ENCODE results near the gene UMOD. TPM values are rescaled to one million over a fixed set of nuclear protein-coding genes. Genes with fewer than 3 reads are reported as not detected.

UMOD gene
- polyA plus RNA-seq, 1 donor (not counting 4 experiments of a cell fraction or from before 2014, with no cell fraction given), result not detected

DNA sequence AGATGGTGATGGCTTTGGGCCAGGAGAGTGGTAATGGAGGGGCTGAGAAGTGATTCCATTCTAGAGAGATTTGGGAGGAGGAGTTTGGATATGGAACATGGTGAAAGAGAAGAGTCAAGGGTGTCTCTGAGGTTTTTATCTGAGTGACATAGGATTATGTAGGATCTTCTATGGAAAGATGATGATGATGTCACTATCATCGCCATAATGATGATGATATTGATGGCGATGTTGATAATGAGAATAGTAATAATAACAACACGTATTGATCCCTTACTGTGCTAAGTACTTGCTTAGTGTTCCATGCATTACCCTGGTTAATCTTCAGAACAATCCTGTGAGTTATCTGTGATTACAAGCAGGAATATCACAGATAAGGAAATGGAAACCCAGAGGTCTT is 35.5 kb upstream of the UMOD start:
- TF ChIP-seq EZH2 (IDR thresholded peaks at IDR 0.05; ENCODE audit: low read length), result no peak
- TF ChIP-seq, protein P1, sequence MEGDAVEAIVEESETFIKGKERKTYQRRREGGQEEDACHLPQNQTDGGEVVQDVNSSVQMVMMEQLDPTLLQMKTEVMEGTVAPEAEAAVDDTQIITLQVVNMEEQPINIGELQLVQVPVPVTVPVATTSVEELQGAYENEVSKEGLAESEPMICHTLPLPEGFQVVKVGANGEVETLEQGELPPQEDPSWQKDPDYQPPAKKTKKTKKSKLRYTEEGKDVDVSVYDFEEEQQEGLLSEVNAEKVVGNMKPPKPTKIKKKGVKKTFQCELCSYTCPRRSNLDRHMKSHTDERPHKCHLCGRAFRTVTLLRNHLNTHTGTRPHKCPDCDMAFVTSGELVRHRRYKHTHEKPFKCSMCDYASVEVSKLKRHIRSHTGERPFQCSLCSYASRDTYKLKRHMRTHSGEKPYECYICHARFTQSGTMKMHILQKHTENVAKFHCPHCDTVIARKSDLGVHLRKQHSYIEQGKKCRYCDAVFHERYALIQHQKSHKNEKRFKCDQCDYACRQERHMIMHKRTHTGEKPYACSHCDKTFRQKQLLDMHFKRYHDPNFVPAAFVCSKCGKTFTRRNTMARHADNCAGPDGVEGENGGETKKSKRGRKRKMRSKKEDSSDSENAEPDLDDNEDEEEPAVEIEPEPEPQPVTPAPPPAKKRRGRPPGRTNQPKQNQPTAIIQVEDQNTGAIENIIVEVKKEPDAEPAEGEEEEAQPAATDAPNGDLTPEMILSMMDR (optimal IDR thresholded peaks at IDR 0.05 in 1 of 3, IDR thresholded peaks at IDR 0.05 in 1 of 3, conservative IDR thresholded peaks at IDR 0.05 in 1 of 3; ENCODE audit: extremely low read depth in 1 of 3, insufficient read depth in 2 of 3, low read length in 3 of 3), result no peak
- Histone ChIP-seq H3K79me2 (ENCODE audit: control insufficient read depth, insufficient read depth, low read length) (no peaks in the 10 kb centered on the region), H3K4me1 (ENCODE audit: control insufficient read depth, extremely low read depth, insufficient read depth, low read length) (no peaks in the 10 kb centered on the region), H2AFZ (ENCODE audit: control insufficient read depth, low read length) (no peak overlapping the region), H3K9me3 (ENCODE audit: control insufficient read depth, low read depth, low read length) (no peaks in the 10 kb centered on the region), H3K36me3 (ENCODE audit: control insufficient read depth in 2 of 2, extremely low read depth in 1 of 2, insufficient read depth in 2 of 2, low read length in 2 of 2) (no peaks in the 10 kb centered on the region), H3K27ac (ENCODE audit: control insufficient read depth, insufficient read depth, low read length) (no peak overlapping the region), H4K20me1 (ENCODE audit: control insufficient read depth, extremely low read depth, insufficient read depth, low read length) (no peaks in the 10 kb centered on the region), H3K9me1 (ENCODE audit: control insufficient read depth, extremely low read depth, insufficient read depth, low read length) (no peaks in the 10 kb centered on the region), H3K4me2 (ENCODE audit: control insufficient read depth, extremely low read depth, insufficient read depth, low read depth, low read length) (no peak overlapping the region), H3K4me3 (ENCODE audit: control insufficient read depth in 2 of 3, extremely low read depth in 1 of 3, insufficient read depth in 2 of 3, low read depth in 1 of 3, low read length in 3 of 3) (no peak overlapping the region), H3K9ac (ENCODE audit: control insufficient read depth, extremely low read depth, insufficient read depth, low read length) (no peak overlapping the region), H3K27me3 (ENCODE audit: control insufficient read depth, extremely low read depth, insufficient read depth, low read length) (no peaks in the 10 kb centered on the region)
- dilution Hi-C loops (cut with MboI; ENCODE audit: extremely low pct_ligation_motif_present, low sequenced_read_pairs), result no loop called here
- DNase-seq (ENCODE audit: low read depth, low spot score), result no peak
- no peak for FAIRE-seq

DNA sequence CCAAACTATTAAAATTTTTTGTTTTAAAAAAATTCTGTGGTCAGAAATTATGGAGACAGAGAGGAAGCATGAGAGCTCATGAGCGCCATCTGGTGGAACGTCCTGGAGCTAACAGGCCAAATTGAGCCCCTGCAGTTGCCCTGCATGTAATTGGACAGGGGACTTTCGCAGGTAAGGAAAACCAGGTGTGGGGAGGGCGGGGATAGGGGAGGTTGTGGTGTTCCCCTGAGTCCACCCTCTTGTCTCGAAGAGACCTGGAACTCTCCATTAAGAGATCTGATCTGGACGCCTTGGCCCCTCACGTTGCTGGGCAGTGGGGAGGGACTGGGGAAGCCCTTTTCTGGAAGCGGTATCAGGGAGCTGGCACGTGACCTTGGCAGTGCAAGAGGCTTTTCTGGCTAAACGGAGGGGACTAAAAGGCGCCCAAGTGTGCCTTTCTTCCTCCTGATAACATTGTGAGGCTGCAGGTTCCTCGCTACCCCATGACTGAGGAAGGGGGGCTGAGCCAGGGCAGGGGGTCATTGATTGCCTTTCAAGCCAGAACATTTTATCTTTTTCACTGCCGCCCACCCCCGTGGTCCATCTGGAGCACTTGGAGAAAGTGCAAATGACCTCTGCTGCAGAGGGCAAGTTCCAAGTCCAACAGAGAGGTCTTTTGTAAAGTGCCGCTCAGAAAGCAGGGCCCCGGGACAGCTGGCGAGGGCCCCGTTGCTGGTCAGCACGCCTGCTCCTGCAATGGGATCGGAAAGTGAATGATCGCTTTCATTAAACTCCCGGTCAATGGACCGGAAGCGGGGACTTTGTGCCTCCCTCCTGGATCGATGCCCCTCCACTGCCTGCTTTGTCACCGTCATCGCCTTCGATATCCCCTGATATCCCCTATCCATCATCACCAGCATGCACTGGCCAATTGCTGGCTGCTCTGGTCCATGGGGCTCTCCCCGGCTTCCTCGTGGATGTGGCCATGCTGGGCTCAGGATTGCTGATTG is 33.6 kb upstream of the UMOD start:
- FAIRE-seq (no peak), DNase-seq (ENCODE audit: low read depth, low spot score) (no peak)
- Histone ChIP-seq H3K9ac (ENCODE audit: control insufficient read depth, extremely low read depth, insufficient read depth, low read length) (no peak overlapping the region), H2AFZ (ENCODE audit: control insufficient read depth, low read length) (no peak overlapping the region), H3K27ac (ENCODE audit: control insufficient read depth, insufficient read depth, low read length) (no peak overlapping the region), H3K4me3 (ENCODE audit: control insufficient read depth in 2 of 3, extremely low read depth in 1 of 3, insufficient read depth in 2 of 3, low read depth in 1 of 3, low read length in 3 of 3) (no peak overlapping the region), H3K79me2 (ENCODE audit: control insufficient read depth, insufficient read depth, low read length) (no peaks in the 10 kb centered on the region), H3K9me3 (ENCODE audit: control insufficient read depth, low read depth, low read length) (no peaks in the 10 kb centered on the region), H3K4me1 (ENCODE audit: control insufficient read depth, extremely low read depth, insufficient read depth, low read length) (no peaks in the 10 kb centered on the region), H3K27me3 (ENCODE audit: control insufficient read depth, extremely low read depth, insufficient read depth, low read length) (no peaks in the 10 kb centered on the region), H3K36me3 (ENCODE audit: control insufficient read depth in 2 of 2, extremely low read depth in 1 of 2, insufficient read depth in 2 of 2, low read length in 2 of 2) (no peaks in the 10 kb centered on the region), H3K9me1 (ENCODE audit: control insufficient read depth, extremely low read depth, insufficient read depth, low read length) (no peaks in the 10 kb centered on the region), H3K4me2 (ENCODE audit: control insufficient read depth, extremely low read depth, insufficient read depth, low read depth, low read length) (no peak overlapping the region), H4K20me1 (ENCODE audit: control insufficient read depth, extremely low read depth, insufficient read depth, low read length) (no peaks in the 10 kb centered on the region)
- dilution Hi-C loops (cut with MboI; ENCODE audit: extremely low pct_ligation_motif_present, low sequenced_read_pairs), result no loop called here
- TF ChIP-seq, protein P1 (optimal IDR thresholded peaks at IDR 0.05 in 1 of 3, IDR thresholded peaks at IDR 0.05 in 1 of 3, conservative IDR thresholded peaks at IDR 0.05 in 1 of 3; ENCODE audit: extremely low read depth in 1 of 3, insufficient read depth in 2 of 3, low read length in 3 of 3), result peak; percentile 62 to 75 (median 75)
- no peak for TF ChIP-seq EZH2 (IDR thresholded peaks at IDR 0.05; ENCODE audit: low read length)

Measured in keratinocyte (primary cell).